GM18909 (cell line): Measurements from ENCODE around the gene PLVAP.

Experiments used
- ATAC-seq: cut with Tn5 transposase; IDR thresholded peaks from one replicate; pipeline ENCODE4 v1.9.1; 2021; ENCODE audit warnings: mild to moderate bottlenecking; ENCODE audit not compliant: unreplicated experiment, poor library complexity

PLVAP gene

GRCh38 chr19:17304386-17305215, 72.5 kb downstream of the PLVAP start:
- no peak for ATAC-seq

DNA sequence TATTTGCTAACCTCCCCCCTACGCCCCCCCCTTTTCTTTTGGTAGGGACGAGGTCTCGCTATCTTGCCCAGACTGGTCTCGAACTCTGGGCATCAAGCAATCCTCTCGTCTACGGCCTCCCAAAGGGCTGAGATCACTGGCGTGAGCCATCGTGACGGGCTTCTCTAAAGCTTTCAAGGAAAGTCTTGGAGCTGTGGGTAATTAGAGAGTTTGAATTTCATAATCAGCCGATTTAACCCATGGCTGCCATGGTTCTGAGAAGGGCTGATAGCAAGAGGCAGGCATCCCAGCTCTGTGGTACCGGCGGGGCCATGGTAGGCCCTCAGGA, 73.2 kb downstream of the PLVAP start:
- ATAC-seq = no peak

GRCh38 chr19:17303167-17303939, 73.8 kb downstream of the PLVAP start, which contains the start of gene ABHD8:
Gene ABHD8, minus strand, starts transcription at chr19:17303425. Its CDS starts 1,809 bp downstream, at chr19:17301616.
- peak; percentile 57 for ATAC-seq

DNA sequence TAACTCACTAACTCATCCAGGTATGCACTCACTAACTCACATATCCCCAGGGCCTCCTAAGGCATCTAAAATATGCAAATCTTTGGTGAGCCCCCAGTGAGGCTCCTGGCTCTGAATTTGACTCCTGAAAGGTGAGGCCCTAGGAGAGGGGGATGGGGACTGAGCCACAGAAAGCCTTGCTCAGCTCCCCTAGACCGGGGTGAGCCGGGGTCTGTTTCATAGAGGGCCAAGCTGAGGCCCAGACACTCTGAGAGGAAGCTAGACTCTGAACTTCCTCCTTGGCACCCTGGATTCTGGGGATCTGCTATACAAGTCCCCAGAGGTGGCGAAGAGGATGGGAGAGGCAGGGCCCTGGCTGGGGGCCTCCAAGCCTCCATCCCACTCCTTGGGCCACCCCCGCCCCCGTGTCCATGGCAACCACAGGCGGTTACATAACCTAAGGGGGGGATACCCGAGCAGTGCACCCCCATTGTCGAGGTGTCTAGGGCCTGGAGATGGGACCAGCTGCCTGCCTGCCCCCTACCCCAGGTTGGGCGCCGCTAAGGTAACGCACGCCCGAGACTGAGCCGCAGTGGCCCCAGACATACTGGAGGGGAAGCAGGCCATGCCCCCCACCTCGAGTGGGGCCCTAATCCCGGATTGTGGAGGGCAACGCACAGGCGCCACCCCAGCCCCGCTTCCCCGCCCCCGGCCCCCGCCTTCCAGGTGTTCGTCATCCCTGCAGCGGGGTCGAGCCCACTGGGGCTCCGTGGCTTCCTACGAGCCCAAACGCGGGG, 74.6 kb downstream of the PLVAP start:
- no peak for ATAC-seq
